MM.1S (cell line): ENCODE measurements around the gene PTGIS.

Experiments used
- EZH2 ChIP-seq: fragments of 300-600 bp; sonication (generic); optimal IDR thresholded peaks from 2 replicates; pipeline ENCODE3; 2017; ENCODE audit warnings: low read depth, mild to moderate bottlenecking, antibody characterized with exemption, low read length, mixed read lengths
- EZH2phosphoT487 ChIP-seq: fragments of 300-600 bp; sonication (generic); IDR thresholded peaks from 2 replicates; pipeline ENCODE4 v1.6.1; 2018; ENCODE audit warnings: antibody characterized with exemption, low read length
- TF ChIP-seq, protein P1 (sequence below): fragments of 300-600 bp; sonication (generic); IDR thresholded peaks from 2 replicates; pipeline ENCODE4 v1.5.1; 2016; ENCODE audit warnings: antibody characterized with exemption, low read length, mixed read lengths

DNA sequence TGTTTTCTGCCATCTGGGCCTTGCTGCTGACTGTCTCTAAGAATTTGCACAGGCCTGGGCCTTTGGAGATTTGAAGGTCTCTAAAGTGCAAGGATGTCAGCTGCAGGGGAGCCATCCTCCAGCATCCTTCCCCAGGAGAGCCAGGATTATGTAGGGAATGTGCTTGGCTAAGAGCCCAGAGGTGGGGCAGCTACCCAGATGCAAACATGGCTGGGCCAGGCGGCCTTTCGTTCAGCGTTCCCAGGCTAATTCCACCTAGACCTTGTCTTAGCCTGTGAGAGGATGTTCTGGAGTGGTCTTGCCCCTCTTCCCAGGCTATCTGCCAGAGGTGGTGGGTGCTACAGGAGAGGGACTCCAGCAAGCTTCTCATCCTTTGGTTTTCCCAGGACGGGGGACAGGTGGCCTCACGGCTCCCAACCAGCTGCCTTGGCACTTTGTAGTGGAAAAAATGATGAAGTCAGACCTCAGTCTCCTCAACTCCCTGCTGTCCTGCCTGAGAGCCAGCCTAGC, 7.7 kb upstream of the PTGIS start:
- TF ChIP-seq, protein P1, sequence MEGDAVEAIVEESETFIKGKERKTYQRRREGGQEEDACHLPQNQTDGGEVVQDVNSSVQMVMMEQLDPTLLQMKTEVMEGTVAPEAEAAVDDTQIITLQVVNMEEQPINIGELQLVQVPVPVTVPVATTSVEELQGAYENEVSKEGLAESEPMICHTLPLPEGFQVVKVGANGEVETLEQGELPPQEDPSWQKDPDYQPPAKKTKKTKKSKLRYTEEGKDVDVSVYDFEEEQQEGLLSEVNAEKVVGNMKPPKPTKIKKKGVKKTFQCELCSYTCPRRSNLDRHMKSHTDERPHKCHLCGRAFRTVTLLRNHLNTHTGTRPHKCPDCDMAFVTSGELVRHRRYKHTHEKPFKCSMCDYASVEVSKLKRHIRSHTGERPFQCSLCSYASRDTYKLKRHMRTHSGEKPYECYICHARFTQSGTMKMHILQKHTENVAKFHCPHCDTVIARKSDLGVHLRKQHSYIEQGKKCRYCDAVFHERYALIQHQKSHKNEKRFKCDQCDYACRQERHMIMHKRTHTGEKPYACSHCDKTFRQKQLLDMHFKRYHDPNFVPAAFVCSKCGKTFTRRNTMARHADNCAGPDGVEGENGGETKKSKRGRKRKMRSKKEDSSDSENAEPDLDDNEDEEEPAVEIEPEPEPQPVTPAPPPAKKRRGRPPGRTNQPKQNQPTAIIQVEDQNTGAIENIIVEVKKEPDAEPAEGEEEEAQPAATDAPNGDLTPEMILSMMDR: no peak
- TF ChIP-seq EZH2phosphoT487 (no peak), EZH2 (no peak)
